ENCODE results near the gene SLFNL1.

GRCh38 chr1:40998668-40999067 lies 22.9 kb downstream of the SLFNL1 start:
- no peak for TF ChIP-seq CBX2 (IDR thresholded peaks at IDR 0.05; ENCODE audit: borderline replicate concordance, low read depth)
- no peak for TF ChIP-seq POLR2A (IDR thresholded peaks at IDR 0.05; ENCODE audit: low read length)
- no peak for TF ChIP-seq CTCF (IDR thresholded peaks at IDR 0.05)
- no peak for TF ChIP-seq EP300 (IDR thresholded peaks at IDR 0.05)
- TF ChIP-seq REST (IDR thresholded peaks at IDR 0.05), result no peak
- TF ChIP-seq EHMT2 (IDR thresholded peaks at IDR 0.05; ENCODE audit: low read depth), result no peak
- TF ChIP-seq BCL3 (IDR thresholded peaks at IDR 0.05), result no peak
- TF ChIP-seq SMC3 (IDR thresholded peaks at IDR 0.05), result no peak
- no peak for TF ChIP-seq RFX5 (IDR thresholded peaks at IDR 0.05)
- TF ChIP-seq HOXA7 (CRISPR knock-in tag; IDR thresholded peaks at IDR 0.05), result no peak
